Measurements from ENCODE around the gene HES4.

The HES4 gene

GRCh38 chr1:973459-974292, 26.2 kb downstream of the HES4 start:
- H3K4me3 ChIP-seq (ENCODE audit: low read length), result no peak overlapping the region
- no peaks in the 10 kb centered on the region for H3K36me3 ChIP-seq (ENCODE audit: insufficient read depth, low read length)
- peaks cover 2% of the 10 kb centered on the region for H3K9me3 ChIP-seq (ENCODE audit: low read length)
- peaks cover 64% of the 10 kb centered on the region for H3K27me3 ChIP-seq (ENCODE audit: insufficient read depth, low read length)
- H3K4me1 ChIP-seq (ENCODE audit: insufficient read depth, low read length), result peaks cover 10% of the 10 kb centered on the region
- no peak overlapping the region for H2AFZ ChIP-seq (ENCODE audit: low read depth, low read length)

- no peak overlapping the region for H2AFZ ChIP-seq (ENCODE audit: low read depth, low read length)
- H3K27me3 ChIP-seq (ENCODE audit: insufficient read depth, low read length), result peaks cover 72% of the 10 kb centered on the region
- no peaks in the 10 kb centered on the region for H3K36me3 ChIP-seq (ENCODE audit: insufficient read depth, low read length)
- no peak overlapping the region for H3K4me3 ChIP-seq (ENCODE audit: low read length)
- no peaks in the 10 kb centered on the region for H3K9me3 ChIP-seq (ENCODE audit: low read length)
- peaks cover 10% of the 10 kb centered on the region for H3K4me1 ChIP-seq (ENCODE audit: insufficient read depth, low read length)
Observed at GRCh38 chr1:972726-973458, 27.0 kb downstream of the HES4 start.

GRCh38 chr1:971751-972506, 28.0 kb downstream of the HES4 start:
- Histone ChIP-seq H3K27me3 (ENCODE audit: insufficient read depth, low read length) (peaks cover 82% of the 10 kb centered on the region), H3K4me1 (ENCODE audit: insufficient read depth, low read length) (peaks cover 10% of the 10 kb centered on the region), H3K36me3 (ENCODE audit: insufficient read depth, low read length) (no peaks in the 10 kb centered on the region)

GRCh38 chr1:970973-971730, 28.7 kb downstream of the HES4 start:
- H3K4me1 ChIP-seq (ENCODE audit: insufficient read depth, low read length), result peaks cover 16% of the 10 kb centered on the region
- H3K9me3 ChIP-seq (ENCODE audit: low read length), result no peaks in the 10 kb centered on the region
- H3K36me3 ChIP-seq (ENCODE audit: insufficient read depth, low read length), result no peaks in the 10 kb centered on the region
- peaks cover 89% of the 10 kb centered on the region for H3K27me3 ChIP-seq (ENCODE audit: insufficient read depth, low read length)
- no peak overlapping the region for H2AFZ ChIP-seq (ENCODE audit: low read depth, low read length)
- no peak overlapping the region for H3K4me3 ChIP-seq (ENCODE audit: low read length)

More at GRCh38 chr1:971751-972506, 28.0 kb downstream of the HES4 start:
- no peak overlapping the region for H2AFZ ChIP-seq (ENCODE audit: low read depth, low read length)
- H3K4me3 ChIP-seq (ENCODE audit: low read length), result no peak overlapping the region
- H3K9me3 ChIP-seq (ENCODE audit: low read length), result no peaks in the 10 kb centered on the region

- H3K9me3 ChIP-seq (ENCODE audit: low read length), result no peaks in the 10 kb centered on the region
- H3K4me3 ChIP-seq (ENCODE audit: low read length), result no peak overlapping the region
- peaks cover 11% of the 10 kb centered on the region for H3K4me1 ChIP-seq (ENCODE audit: insufficient read depth, low read length)
- H3K27me3 ChIP-seq (ENCODE audit: insufficient read depth, low read length), result peaks cover 92% of the 10 kb centered on the region
- no peaks in the 10 kb centered on the region for H3K36me3 ChIP-seq (ENCODE audit: insufficient read depth, low read length)
- H2AFZ ChIP-seq (ENCODE audit: low read depth, low read length), result no peak overlapping the region
Observed at GRCh38 chr1:970242-970972, 29.5 kb downstream of the HES4 start.

- Histone ChIP-seq H3K36me3 (ENCODE audit: insufficient read depth, low read length) (peaks cover 3% of the 10 kb centered on the region), H2AFZ (ENCODE audit: low read depth, low read length) (no peak overlapping the region), H3K9me3 (ENCODE audit: low read length) (no peaks in the 10 kb centered on the region), H3K27me3 (ENCODE audit: insufficient read depth, low read length) (peaks cover 82% of the 10 kb centered on the region), H3K4me1 (ENCODE audit: insufficient read depth, low read length) (peaks cover 11% of the 10 kb centered on the region), H3K4me3 (ENCODE audit: low read length) (no peak overlapping the region)
Observed at GRCh38 chr1:969260-969855, 30.5 kb downstream of the HES4 start.

- Histone ChIP-seq H3K36me3 (ENCODE audit: insufficient read depth, low read length) (peaks cover 4% of the 10 kb centered on the region), H3K4me1 (ENCODE audit: insufficient read depth, low read length) (peaks cover 6% of the 10 kb centered on the region), H3K27me3 (ENCODE audit: insufficient read depth, low read length) (peaks cover 67% of the 10 kb centered on the region), H2AFZ (ENCODE audit: low read depth, low read length) (no peak overlapping the region), H3K9me3 (ENCODE audit: low read length) (no peaks in the 10 kb centered on the region), H3K4me3 (ENCODE audit: low read length) (no peak overlapping the region)
Observed at GRCh38 chr1:967466-968343, 32.2 kb downstream of the HES4 start.

- Histone ChIP-seq H3K36me3 (ENCODE audit: insufficient read depth, low read length) (peaks cover 12% of the 10 kb centered on the region), H2AFZ (ENCODE audit: low read depth, low read length) (peak overlapping the region; percentile 75), H3K9me3 (ENCODE audit: low read length) (no peaks in the 10 kb centered on the region), H3K27me3 (ENCODE audit: insufficient read depth, low read length) (peaks cover 61% of the 10 kb centered on the region), H3K4me1 (ENCODE audit: insufficient read depth, low read length) (peaks cover 6% of the 10 kb centered on the region), H3K4me3 (ENCODE audit: low read length) (peak overlapping the region; percentile 44)
Observed at GRCh38 chr1:966704-967300, 33.1 kb downstream of the HES4 start.

- Histone ChIP-seq H3K9me3 (ENCODE audit: low read length) (no peaks in the 10 kb centered on the region), H3K36me3 (ENCODE audit: insufficient read depth, low read length) (peaks cover 12% of the 10 kb centered on the region), H3K4me1 (ENCODE audit: insufficient read depth, low read length) (peaks cover 10% of the 10 kb centered on the region), H3K4me3 (ENCODE audit: low read length) (peak within 1 kb of the TSS; percentile 44), H3K27me3 (ENCODE audit: insufficient read depth, low read length) (peaks cover 55% of the 10 kb centered on the region), H2AFZ (ENCODE audit: low read depth, low read length) (peak within 1 kb of the TSS; percentile 75)
Observed at GRCh38 chr1:966135-966703, 33.7 kb downstream of the HES4 start, which contains the start of gene PLEKHN1. Gene PLEKHN1 (plus strand): TSS chr1:966482. CDS start chr1:966532, 50 bp downstream.

GRCh38 chr1:965526-966134, 34.3 kb downstream of the HES4 start:
- H3K27me3 ChIP-seq (ENCODE audit: insufficient read depth, low read length), result peaks cover 50% of the 10 kb centered on the region
- H3K36me3 ChIP-seq (ENCODE audit: insufficient read depth, low read length), result peaks cover 12% of the 10 kb centered on the region
- H2AFZ ChIP-seq (ENCODE audit: low read depth, low read length), result no peak overlapping the region
- peaks cover 11% of the 10 kb centered on the region for H3K4me1 ChIP-seq (ENCODE audit: insufficient read depth, low read length)
- H3K4me3 ChIP-seq (ENCODE audit: low read length), result no peak overlapping the region
- H3K9me3 ChIP-seq (ENCODE audit: low read length), result no peaks in the 10 kb centered on the region

Measured in neuron (in vitro differentiated cells).